NT2/D1 (cell line): ENCODE measurements around the gene BUB1B.

ENCODE experiments used
- DNase-seq: peaks from one replicate; pipeline ENCODE4 v3.0.0-alpha.2; 2011; ENCODE audit warnings: low read depth, low spot score
- H3K27me3 ChIP-seq: 2 replicates; pipeline ENCODE4 v1.6.0; 2011; ENCODE audit warnings: mild to moderate bottlenecking; ENCODE audit not compliant: insufficient read length, insufficient read depth
- H3K36me3 ChIP-seq: 2 replicates; pipeline ENCODE4 v1.6.1; 2011; ENCODE audit warnings: mild to moderate bottlenecking, low read length, mixed read lengths; ENCODE audit not compliant: insufficient read depth, insufficient read length
- H3K4me1 ChIP-seq: 2 replicates; pipeline ENCODE4 v1.5.1; 2011; ENCODE audit not compliant: insufficient read depth, insufficient read length
- H3K4me3 ChIP-seq: 2 replicates; pipeline ENCODE4 v1.5.1; 2011; ENCODE audit warnings: low read depth; ENCODE audit not compliant: insufficient read length
- H3K9ac ChIP-seq: 2 replicates; pipeline ENCODE4 v1.6.0; 2011; ENCODE audit warnings: low read depth; ENCODE audit not compliant: insufficient read length
- H3K9me3 ChIP-seq: 2 replicates; pipeline ENCODE4 v1.5.1; 2011; ENCODE audit warnings: mild to moderate bottlenecking, low read length; ENCODE audit not compliant: insufficient read depth
- SUZ12 ChIP-seq: IDR thresholded peaks from 2 replicates; pipeline ENCODE4 v1.6.1; 2011; ENCODE audit not compliant: insufficient read length, insufficient read depth; ENCODE audit errors: extremely low read depth
- YY1 ChIP-seq: IDR thresholded peaks from 2 replicates; pipeline ENCODE4 v1.6.1; 2011; ENCODE audit not compliant: insufficient read length, insufficient read depth
- ZNF274 ChIP-seq: IDR thresholded peaks from 2 replicates; pipeline ENCODE4 v1.6.1; 2011; ENCODE audit warnings: mild to moderate bottlenecking, low read depth, low read length

BUB1B gene

DNA sequence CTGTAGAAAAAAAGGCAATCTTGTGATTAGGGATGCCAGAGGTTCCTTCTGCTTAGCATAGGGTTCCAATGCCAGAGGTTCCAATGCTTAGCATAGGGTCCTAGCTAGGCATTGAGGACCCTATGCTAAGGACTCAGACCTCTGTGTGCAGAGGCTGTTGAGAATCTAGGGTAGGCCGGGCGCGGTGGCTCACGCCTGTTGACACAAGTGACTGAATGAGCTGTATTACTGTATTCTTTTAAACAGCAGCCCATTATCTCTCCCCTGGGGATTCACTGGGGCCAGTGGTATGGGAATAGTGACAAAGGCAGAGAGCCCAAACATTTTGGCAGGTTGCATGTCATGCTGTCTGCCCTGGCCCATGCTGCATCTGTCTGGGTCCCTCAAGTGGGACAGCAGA lies 94.2 kb downstream of the BUB1B start:
- Histone ChIP-seq H3K4me1 (peaks cover 15% of the 10 kb centered on the region), H3K36me3 (no peaks in the 10 kb centered on the region), H3K27me3 (peaks cover 53% of the 10 kb centered on the region), H3K9me3 (no peaks in the 10 kb centered on the region), H3K4me3 (no peak overlapping the region), H3K9ac (no peak overlapping the region)
- DNase-seq = no peak
- TF ChIP-seq ZNF274 (no peak), YY1 (no peak), SUZ12 (no peak)

DNA sequence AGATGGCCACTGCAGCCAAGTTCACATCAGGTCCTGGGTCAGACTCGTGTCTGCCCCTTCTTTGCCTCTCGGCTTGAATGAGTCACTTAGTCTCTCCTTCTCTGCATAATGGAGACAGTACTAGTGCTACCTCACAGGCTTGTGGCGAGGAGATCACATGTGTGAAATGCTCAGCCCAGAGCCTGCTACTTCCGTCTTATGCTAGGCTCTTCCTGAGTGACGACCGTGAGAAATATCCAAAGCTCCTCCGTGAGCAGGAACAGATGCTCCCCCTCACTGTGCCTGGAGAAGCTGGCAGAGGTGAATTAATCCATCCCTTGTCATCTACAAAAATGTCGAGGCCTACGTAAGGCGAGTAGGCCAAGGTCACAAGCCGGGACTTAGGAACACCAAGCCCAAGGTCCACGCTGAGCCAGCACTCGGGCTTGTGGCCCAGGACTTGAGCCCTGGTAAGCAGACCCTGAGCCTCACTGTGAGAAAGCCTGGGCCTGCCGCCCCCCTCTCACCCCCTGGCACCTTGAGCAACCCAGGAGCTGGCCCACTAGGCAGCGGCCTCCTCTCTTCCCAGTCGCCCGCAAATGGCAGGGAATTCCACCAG lies 95.9 kb downstream of the BUB1B start:
- H3K9me3 ChIP-seq = no peaks in the 10 kb centered on the region
- no peaks in the 10 kb centered on the region for H3K36me3 ChIP-seq
- H3K27me3 ChIP-seq = peaks cover 38% of the 10 kb centered on the region
- no peak for DNase-seq
- no peak overlapping the region for H3K9ac ChIP-seq
- H3K4me3 ChIP-seq = no peak overlapping the region
- TF ChIP-seq ZNF274 (no peak), YY1 (no peak), SUZ12 (no peak)
- H3K4me1 ChIP-seq = peaks cover 15% of the 10 kb centered on the region

DNA sequence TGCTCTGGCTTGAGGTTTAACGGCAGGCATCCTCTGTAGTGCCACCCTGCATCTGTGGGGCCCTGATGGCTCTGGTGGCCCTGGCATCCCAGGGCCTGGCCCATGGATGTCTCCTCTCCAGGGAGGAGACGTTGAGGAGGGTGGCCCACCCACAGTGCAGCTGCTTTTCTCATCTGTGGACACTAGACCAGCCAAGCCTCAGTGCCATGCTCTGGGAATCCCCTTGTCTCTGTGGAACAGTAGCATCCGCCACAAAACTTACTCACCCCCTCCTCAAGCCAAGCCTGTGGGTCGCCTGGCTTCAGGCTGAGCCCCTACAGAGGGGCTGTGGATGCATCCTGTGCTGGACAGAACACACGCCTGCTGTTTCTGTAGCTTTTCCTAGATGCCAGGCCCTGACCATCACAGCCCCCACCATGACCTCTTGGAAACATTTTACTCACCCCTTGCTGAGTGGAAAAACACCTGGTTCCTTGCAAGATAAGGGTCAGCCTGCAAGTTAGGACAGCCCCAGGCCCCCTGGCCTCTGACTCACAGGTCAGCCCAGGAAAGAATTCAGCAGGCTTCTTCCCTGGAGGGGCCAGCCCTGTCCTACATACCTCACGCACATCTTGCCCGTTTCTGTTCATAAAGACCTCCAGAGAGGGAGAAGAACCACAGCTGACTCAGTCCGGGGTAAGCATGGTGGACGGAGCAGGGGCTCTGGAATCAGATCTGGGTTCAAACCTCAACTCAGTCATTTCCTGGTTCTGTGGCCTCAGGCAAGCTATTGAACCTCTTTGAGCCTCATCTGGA lies 97.0 kb downstream of the BUB1B start:
- Histone ChIP-seq H3K36me3 (no peaks in the 10 kb centered on the region), H3K9ac (no peak overlapping the region)

DNA sequence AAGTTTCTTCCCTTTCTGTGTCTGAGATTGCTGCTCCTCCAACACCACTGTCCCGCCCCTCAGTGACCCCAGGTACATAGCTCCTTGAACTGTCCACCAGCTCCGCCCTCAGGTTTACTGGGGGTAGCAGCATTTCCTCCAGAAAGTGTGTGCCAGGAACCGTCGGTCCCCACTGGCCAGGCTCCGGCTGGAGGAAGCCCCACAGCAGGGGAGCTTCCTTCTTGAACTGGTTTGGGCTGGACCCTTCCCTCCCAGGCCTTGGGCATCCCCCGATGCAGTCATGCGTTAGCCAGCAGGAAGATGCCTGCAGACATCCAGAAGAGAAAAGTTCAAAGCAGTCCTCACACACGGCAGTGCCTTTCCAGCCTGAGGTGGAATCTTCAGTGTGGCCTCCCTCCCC lies 97.7 kb downstream of the BUB1B start:
- DNase-seq = no peak
- no peaks in the 10 kb centered on the region for H3K36me3 ChIP-seq
- TF ChIP-seq ZNF274 (no peak), YY1 (no peak), SUZ12 (no peak)
- H3K9me3 ChIP-seq = no peaks in the 10 kb centered on the region
- H3K4me3 ChIP-seq = no peak overlapping the region
- no peak overlapping the region for H3K9ac ChIP-seq
- peaks cover 20% of the 10 kb centered on the region for H3K27me3 ChIP-seq
- peaks cover 9% of the 10 kb centered on the region for H3K4me1 ChIP-seq

More for the DNA sequence above, 97.0 kb downstream of the BUB1B start:
- TF ChIP-seq YY1 (no peak), ZNF274 (no peak), SUZ12 (no peak)
- no peak overlapping the region for H3K4me3 ChIP-seq
- H3K27me3 ChIP-seq = peaks cover 27% of the 10 kb centered on the region
- peaks cover 15% of the 10 kb centered on the region for H3K4me1 ChIP-seq
- no peaks in the 10 kb centered on the region for H3K9me3 ChIP-seq
- DNase-seq = no peak

DNA sequence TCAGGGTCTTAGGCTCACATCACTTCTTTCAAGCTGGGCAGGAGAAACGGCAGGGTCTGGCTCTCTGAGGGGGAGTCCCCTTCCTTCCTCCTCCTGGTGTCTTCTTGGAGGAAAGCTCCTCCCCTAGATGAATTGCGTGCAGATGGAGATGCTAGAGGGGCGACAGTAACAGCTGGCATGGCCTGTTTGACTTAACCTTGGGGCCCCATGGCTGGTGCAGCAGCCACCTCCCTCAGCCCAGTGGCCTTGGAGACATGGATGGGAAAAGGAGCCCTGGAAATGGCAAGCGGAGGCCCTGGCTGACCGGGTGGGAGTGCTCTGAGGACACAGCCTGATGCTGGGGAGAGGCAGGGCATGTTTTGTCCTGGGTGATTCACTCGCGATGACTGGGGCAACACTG lies 98.2 kb downstream of the BUB1B start:
- DNase-seq = no peak
- TF ChIP-seq YY1 (no peak), ZNF274 (no peak), SUZ12 (no peak)
- Histone ChIP-seq H3K4me3 (no peak overlapping the region), H3K36me3 (no peaks in the 10 kb centered on the region), H3K9me3 (no peaks in the 10 kb centered on the region), H3K27me3 (peaks cover 15% of the 10 kb centered on the region), H3K4me1 (peaks cover 9% of the 10 kb centered on the region), H3K9ac (no peak overlapping the region)

DNA sequence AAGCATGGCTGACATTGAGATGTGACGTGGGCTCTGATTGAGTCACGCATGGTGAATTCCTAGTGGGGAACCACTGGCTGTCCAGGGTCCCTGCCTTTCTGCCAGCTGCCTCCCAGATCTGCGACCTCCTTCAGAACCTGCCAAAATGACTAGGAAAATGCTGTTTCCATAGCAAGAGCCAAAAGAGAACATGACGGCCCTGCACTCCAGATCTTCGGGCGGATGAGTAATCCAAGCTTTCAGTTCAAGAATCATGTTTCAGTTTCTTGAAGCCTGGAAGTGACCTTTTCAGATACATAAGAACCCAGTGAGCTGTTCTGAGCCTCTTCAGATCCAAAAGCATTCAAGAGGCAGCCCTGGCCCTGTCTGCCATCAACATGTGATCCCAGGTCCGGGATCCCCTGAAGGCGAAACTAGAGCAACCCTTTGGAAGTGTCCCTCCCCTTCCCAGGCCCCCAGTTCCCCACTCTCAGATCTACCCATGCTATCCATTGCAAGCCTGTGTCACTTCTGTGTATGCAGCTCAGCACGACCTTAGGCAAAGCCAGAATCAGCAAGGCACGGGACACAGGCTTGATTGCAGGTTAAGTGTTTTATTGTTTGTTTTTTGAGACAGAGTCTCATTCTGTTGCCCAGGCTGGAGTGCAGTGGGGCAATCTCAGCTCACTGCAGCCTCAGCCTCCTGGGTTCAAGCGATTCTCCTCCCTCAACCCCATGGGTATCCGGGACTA lies 102.3 kb downstream of the BUB1B start:
- no peak for DNase-seq
- no peaks in the 10 kb centered on the region for H3K36me3 ChIP-seq
- no peaks in the 10 kb centered on the region for H3K9me3 ChIP-seq
- no peak for TF ChIP-seq ZNF274
- no peak overlapping the region for H3K4me3 ChIP-seq
- H3K9ac ChIP-seq = no peak overlapping the region
- H3K4me1 ChIP-seq = peaks cover 14% of the 10 kb centered on the region
- no peaks in the 10 kb centered on the region for H3K27me3 ChIP-seq
